Vagina (tissue), 2 donors: ENCODE results near the gene NTRK3. TPM values are rescaled to one million over a fixed set of nuclear protein-coding genes. Genes with fewer than 3 reads are reported as not detected.

Experiments
- DNase-seq, 2 donors: peaks; one replicate each; pipeline ENCODE4 v3.0.0-alpha.2; 2017; ENCODE audit errors: extremely low spot score in 2 of 2
- H3K27ac ChIP-seq: fragments of 200-600 bp; sonication (generic); one replicate; pipeline ENCODE4 v1.5.1; 2019
- H3K27me3 ChIP-seq: fragments of 200-600 bp; sonication (generic); one replicate; pipeline ENCODE4 v1.5.1; 2019
- H3K36me3 ChIP-seq, 2 donors: fragments of 200-600 bp; sonication (generic); one replicate each; pipeline ENCODE4 v1.5.1; 2017 to 2019
- H3K4me1 ChIP-seq: fragments of 200-600 bp; sonication (generic); one replicate; pipeline ENCODE4 v1.5.1; 2019
- H3K4me3 ChIP-seq, 2 donors: fragments of 200-600 bp; sonication (generic); 1 replicate in 1 of 2; 2 replicates in 1 of 2; pipeline ENCODE4 v1.5.1; 2016 to 2019
- H3K9me3 ChIP-seq: fragments of 200-600 bp; sonication (generic); one replicate; pipeline ENCODE4 v1.5.1; 2019
- POLR2A ChIP-seq, 2 donors: fragments of 450-650 bp; IDR thresholded peaks; one replicate each; pipeline ENCODE4 v1.6.1; 2017; ENCODE audit warnings: antibody characterized with exemption in 2 of 2, mild to moderate bottlenecking in 2 of 2, moderate library complexity in 2 of 2
- POLR2AphosphoS5 ChIP-seq, 2 donors: sonication (generic); formaldehyde crosslinking; IDR thresholded peaks; one replicate each; pipeline ENCODE4 v1.9.0; 2017; ENCODE audit warnings: antibody characterized with exemption in 2 of 2, mild to moderate bottlenecking in 2 of 2, low read depth in 1 of 2; ENCODE audit not compliant: insufficient read depth in 1 of 2
- intact Hi-C: fragments of 100-400 bp; cut with DNase I; formaldehyde crosslinking; loops from one replicate; pipeline ENCODE4 v1.15.1; 2023
- total RNA-seq: library from RNA; depleted of rRNA; stranded (reverse); fragments of >200 nt; gene quantifications from one replicate; pipeline ENCODE4 v1.2.3, GENCODE V29; 2016
- TF ChIP-seq, protein P1 (sequence below), 3 experiments: fragments of 450-650 bp in 2 of 3; fragments of 200-600 bp in 1 of 3; sonication (generic) in 1 of 3; IDR thresholded peaks; one replicate each; pipeline ENCODE4 v1.5.1; 2017 to 2019; ENCODE audit warnings: antibody characterized with exemption in 3 of 3, mild to moderate bottlenecking in 2 of 3, moderate library complexity in 2 of 3

NTRK3 gene
- total RNA-seq, 1 donor from 2014 or later, result 4.9 TPM

GRCh38 chr15:87881026-87881425 is 375.5 kb downstream of the NTRK3 start:
- Histone ChIP-seq H3K4me3 (no peak overlapping the region), H3K27me3 (no peaks in the 10 kb centered on the region), H3K27ac (no peak overlapping the region), H3K9me3 (no peaks in the 10 kb centered on the region), H3K36me3 (no peaks in the 10 kb centered on the region), H3K4me1 (no peaks in the 10 kb centered on the region)
- intact Hi-C loops, result no loop called here
- TF ChIP-seq POLR2AphosphoS5 (IDR thresholded peaks at IDR 0.05; ENCODE audit: insufficient read depth in 1 of 2, low read depth in 1 of 2) (no peak), POLR2A (IDR thresholded peaks at IDR 0.05) (no peak)
- TF ChIP-seq, protein P1, sequence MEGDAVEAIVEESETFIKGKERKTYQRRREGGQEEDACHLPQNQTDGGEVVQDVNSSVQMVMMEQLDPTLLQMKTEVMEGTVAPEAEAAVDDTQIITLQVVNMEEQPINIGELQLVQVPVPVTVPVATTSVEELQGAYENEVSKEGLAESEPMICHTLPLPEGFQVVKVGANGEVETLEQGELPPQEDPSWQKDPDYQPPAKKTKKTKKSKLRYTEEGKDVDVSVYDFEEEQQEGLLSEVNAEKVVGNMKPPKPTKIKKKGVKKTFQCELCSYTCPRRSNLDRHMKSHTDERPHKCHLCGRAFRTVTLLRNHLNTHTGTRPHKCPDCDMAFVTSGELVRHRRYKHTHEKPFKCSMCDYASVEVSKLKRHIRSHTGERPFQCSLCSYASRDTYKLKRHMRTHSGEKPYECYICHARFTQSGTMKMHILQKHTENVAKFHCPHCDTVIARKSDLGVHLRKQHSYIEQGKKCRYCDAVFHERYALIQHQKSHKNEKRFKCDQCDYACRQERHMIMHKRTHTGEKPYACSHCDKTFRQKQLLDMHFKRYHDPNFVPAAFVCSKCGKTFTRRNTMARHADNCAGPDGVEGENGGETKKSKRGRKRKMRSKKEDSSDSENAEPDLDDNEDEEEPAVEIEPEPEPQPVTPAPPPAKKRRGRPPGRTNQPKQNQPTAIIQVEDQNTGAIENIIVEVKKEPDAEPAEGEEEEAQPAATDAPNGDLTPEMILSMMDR (IDR thresholded peaks at IDR 0.05), result no peak
- DNase-seq, result no peak

- TF ChIP-seq POLR2AphosphoS5 (IDR thresholded peaks at IDR 0.05; ENCODE audit: insufficient read depth in 1 of 2, low read depth in 1 of 2), result no peak
- TF ChIP-seq, protein P1 (IDR thresholded peaks at IDR 0.05), result no peak
- TF ChIP-seq POLR2A (IDR thresholded peaks at IDR 0.05), result no peak
- Histone ChIP-seq H3K4me3 (no peak overlapping the region), H3K9me3 (no peaks in the 10 kb centered on the region), H3K36me3 (no peaks in the 10 kb centered on the region), H3K27me3 (no peaks in the 10 kb centered on the region), H3K4me1 (no peaks in the 10 kb centered on the region), H3K27ac (no peak overlapping the region)
- DNase-seq, result no peak
- intact Hi-C loops, result no loop called here
These were observed 378.6 kb downstream of the NTRK3 start for GRCh38 chr15:87877822-87878542.

DNA sequence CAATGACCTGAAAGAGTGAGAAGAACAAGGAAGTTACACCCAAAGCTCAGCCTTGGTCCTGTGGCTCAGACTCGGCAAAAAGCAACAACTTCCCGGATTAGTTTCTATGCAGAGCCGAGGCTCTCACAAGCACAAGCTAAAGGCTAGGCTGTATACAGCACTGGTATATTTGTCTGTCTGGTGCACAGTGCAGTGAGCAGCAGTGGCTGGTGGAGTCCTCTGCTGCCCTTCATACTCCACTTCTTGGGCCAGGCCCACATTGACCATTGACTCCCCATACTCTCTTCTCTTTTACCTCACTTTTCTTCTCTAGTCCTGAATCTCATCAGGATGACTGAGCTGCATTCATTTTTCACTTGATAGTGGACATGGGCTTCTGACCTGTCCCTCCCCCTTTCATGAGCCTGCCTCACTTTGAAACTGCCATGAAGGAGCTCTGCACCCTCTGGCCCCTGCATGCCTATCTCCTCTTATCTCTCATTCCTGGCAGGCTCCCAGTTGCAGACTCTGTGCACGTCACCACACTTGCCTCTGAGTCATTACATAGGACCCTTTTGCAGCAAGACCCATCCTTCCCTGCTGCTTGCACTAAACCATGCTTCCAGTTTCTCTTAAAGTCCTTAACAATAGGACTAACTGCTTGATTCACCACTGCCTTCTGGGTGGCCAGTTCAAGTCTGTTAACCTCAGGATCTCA is 379.3 kb downstream of the NTRK3 start:
- Histone ChIP-seq H3K27me3 (no peaks in the 10 kb centered on the region), H3K9me3 (no peaks in the 10 kb centered on the region), H3K27ac (no peak overlapping the region), H3K4me1 (no peaks in the 10 kb centered on the region), H3K36me3 (no peaks in the 10 kb centered on the region), H3K4me3 (no peak overlapping the region)
- intact Hi-C loops, result no loop called here
- DNase-seq, result no peak
- no peak for TF ChIP-seq POLR2AphosphoS5 (IDR thresholded peaks at IDR 0.05; ENCODE audit: insufficient read depth in 1 of 2, low read depth in 1 of 2)
- TF ChIP-seq, protein P1 (IDR thresholded peaks at IDR 0.05), result no peak
- no peak for TF ChIP-seq POLR2A (IDR thresholded peaks at IDR 0.05)

DNA sequence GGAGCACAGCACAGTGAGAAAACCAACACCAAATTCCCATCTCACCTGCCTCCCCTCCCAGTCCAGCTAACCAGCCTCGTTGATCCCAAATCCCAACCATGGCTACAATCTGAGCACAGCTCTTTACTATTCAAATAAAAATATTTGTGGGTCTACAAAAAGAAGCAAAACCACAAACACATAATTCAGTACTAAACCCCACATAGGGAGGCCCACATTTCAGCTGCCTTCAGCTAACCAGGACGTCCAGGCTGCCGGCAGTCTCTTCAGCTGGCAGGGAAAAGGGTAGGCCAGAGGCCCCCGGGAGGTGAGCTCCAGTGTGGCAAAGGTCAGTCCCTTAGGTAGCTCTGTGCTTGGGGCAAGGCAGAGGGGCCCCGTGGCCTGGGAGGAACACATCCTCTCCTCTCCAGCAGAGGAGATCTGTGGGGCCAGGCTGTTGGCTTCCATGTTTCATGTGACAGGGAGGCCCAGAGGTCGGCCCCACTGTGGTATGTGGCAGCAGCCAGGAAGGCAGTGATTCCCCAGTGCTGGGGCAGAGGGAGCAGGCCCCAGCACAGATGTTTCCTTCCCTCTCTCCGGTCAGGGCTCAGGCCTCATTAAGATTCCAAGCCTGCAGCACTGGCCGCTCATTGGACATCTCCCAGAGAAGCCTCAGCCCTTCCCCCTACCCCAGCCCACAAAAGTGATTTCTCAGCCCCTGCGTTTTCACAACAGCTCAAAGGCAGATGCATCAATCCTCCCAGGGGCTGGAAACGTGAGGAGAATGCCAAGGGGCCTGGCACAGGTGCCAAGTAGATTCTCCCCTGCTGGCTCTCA is 381.4 kb downstream of the NTRK3 start:
- Histone ChIP-seq H3K9me3 (no peaks in the 10 kb centered on the region), H3K27me3 (no peaks in the 10 kb centered on the region), H3K36me3 (no peaks in the 10 kb centered on the region), H3K4me1 (no peaks in the 10 kb centered on the region), H3K4me3 (no peak overlapping the region), H3K27ac (no peak overlapping the region)
- DNase-seq, result no peak
- intact Hi-C loops, result no loop called here
- TF ChIP-seq POLR2A (IDR thresholded peaks at IDR 0.05) (no peak), POLR2AphosphoS5 (IDR thresholded peaks at IDR 0.05; ENCODE audit: insufficient read depth in 1 of 2, low read depth in 1 of 2) (peak in 1 of 2 donors; percentile 48)

DNA sequence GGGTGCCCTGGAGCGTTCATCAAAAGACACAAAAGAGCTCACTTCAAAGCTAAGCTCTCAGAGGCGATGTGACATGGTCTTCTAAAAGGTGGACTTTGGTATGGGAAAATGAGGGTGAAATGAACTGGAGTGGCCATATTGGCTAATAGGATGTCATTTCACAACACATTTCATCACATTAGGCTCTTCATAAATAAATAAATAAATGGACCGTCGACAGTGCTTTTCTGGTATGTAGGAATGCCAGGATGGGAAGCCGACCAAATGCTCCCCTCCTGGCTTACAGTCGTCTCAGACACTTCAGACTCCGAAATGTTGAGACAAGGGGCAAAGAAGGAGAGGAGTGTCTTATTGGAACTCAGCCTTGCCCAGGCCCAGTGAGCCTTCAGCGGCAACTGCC is 383.0 kb downstream of the NTRK3 start:
- no peaks in the 10 kb centered on the region for H3K4me1 ChIP-seq
- TF ChIP-seq POLR2AphosphoS5 (IDR thresholded peaks at IDR 0.05; ENCODE audit: insufficient read depth in 1 of 2, low read depth in 1 of 2), result no peak
- no peak for TF ChIP-seq POLR2A (IDR thresholded peaks at IDR 0.05)
- TF ChIP-seq, protein P1 (IDR thresholded peaks at IDR 0.05), result no peak
- H3K27me3 ChIP-seq, result no peaks in the 10 kb centered on the region
- no peak overlapping the region for H3K27ac ChIP-seq
- no peaks in the 10 kb centered on the region for H3K9me3 ChIP-seq
- intact Hi-C loops, result no loop called here
- no peak for DNase-seq
- no peak overlapping the region for H3K4me3 ChIP-seq
- no peaks in the 10 kb centered on the region for H3K36me3 ChIP-seq
